Endothelial cell of umbilical vein (primary cell): ENCODE results near the gene RABGGTA. TPM values are rescaled to one million over a fixed set of nuclear protein-coding genes. Genes with fewer than 3 reads are reported as not detected.

Source experiments
- BruUV-seq: library from RNA; stranded (reverse); fragments of 400-500 nt; replicated peaks from 2 replicates; lab custom pipeline; 2021; lab: Mats Ljungman, UMichigan
- CTCF ChIA-PET: fragments of 300-600, 350-600 bp; sonication (Branson Sonifier 250); formaldehyde crosslinking; loops from one replicate; lab custom pipeline; 2021; ENCODE audit warnings: antibody characterized with exemption, inconsistent platforms; lab: Charles Lee
- POLR2A ChIA-PET: fragments of 300-600, 350-600 bp; sonication (Branson Sonifier 250); formaldehyde crosslinking; loops from one replicate; lab custom pipeline; 2021; ENCODE audit warnings: antibody characterized with exemption, inconsistent platforms; lab: Charles Lee
- DNase-seq: peaks from one replicate; pipeline ENCODE4 v3.0.0-alpha.2; 2011; ENCODE audit warnings: low read depth, low spot score
- FAIRE-seq: peaks from 2 replicates; lab custom pipeline; 2011; peaks lifted over from hg19 to GRCh38; lab: Jason Lieb, UNC
- H2AFZ ChIP-seq: 2 replicates; pipeline ENCODE4 v1.6.0; 2012; ENCODE audit warnings: low read depth, low read length, control low read depth, inconsistent platforms
- H3K27ac ChIP-seq: 2 replicates; pipeline ENCODE4 v1.5.1; 2011; ENCODE audit warnings: low read depth, mild to moderate bottlenecking, control low read depth, low read length, moderate library complexity; ENCODE audit not compliant: insufficient read depth
- H3K27me3 ChIP-seq, 2 experiments: 2 replicates each; pipeline versions ENCODE4 v1.6.0 to v1.6.1; 2011; ENCODE audit warnings: low read length in 2 of 2, mixed read lengths in 1 of 2; ENCODE audit not compliant: control insufficient read depth in 2 of 2, insufficient read depth in 2 of 2
- H3K36me3 ChIP-seq, 2 experiments: 2 replicates in 1 of 2; 3 replicates in 1 of 2; pipeline ENCODE4 v1.5.1; 2011; ENCODE audit warnings: low read length in 2 of 2, mild to moderate bottlenecking in 1 of 2, moderate library complexity in 1 of 2; ENCODE audit not compliant: control insufficient read depth in 2 of 2, insufficient read depth in 2 of 2; ENCODE audit errors: extremely low read depth in 1 of 2
- H3K4me1 ChIP-seq: 3 replicates; pipeline ENCODE4 v1.5.1; 2011; ENCODE audit warnings: mild to moderate bottlenecking, low read length; ENCODE audit not compliant: control insufficient read depth, insufficient read depth; ENCODE audit errors: extremely low read depth
- H3K4me2 ChIP-seq: 2 replicates; pipeline ENCODE4 v1.6.1; 2011; ENCODE audit warnings: low read length, control low read depth, mixed read lengths; ENCODE audit not compliant: insufficient read depth
- H3K4me3 ChIP-seq, 3 experiments: fragments of 200-600 bp in 1 of 3; sonication (generic), shearing (Covaris generic) in 1 of 3; replicated peaks in 1 of 3; 2 replicates each; pipeline ENCODE4 v1.5.1; 2011 to 2016; ENCODE audit warnings: control low read depth in 3 of 3, low read length in 3 of 3, mild to moderate bottlenecking in 2 of 3, inconsistent platforms in 1 of 3, low read depth in 1 of 3, moderate library complexity in 1 of 3; ENCODE audit not compliant: insufficient read depth in 1 of 3
- H3K79me2 ChIP-seq: 2 replicates; pipeline ENCODE4 v1.6.0; 2012; ENCODE audit warnings: low read length, inconsistent platforms; ENCODE audit not compliant: control insufficient read depth, insufficient read depth
- H3K9ac ChIP-seq: replicated peaks from 2 replicates; pipeline ENCODE3; 2011; ENCODE audit warnings: low read length, control low read depth; ENCODE audit not compliant: insufficient read depth; ENCODE audit errors: extremely low read depth
- H3K9me1 ChIP-seq: replicated peaks from 3 replicates; pipeline ENCODE4 v1.6.0; 2011; ENCODE audit warnings: mild to moderate bottlenecking, low read length; ENCODE audit not compliant: control insufficient read depth, insufficient read depth; ENCODE audit errors: extremely low read depth
- H3K9me3 ChIP-seq: replicated peaks from 2 replicates; pipeline ENCODE4 v1.5.1; 2012; ENCODE audit warnings: low read length, inconsistent platforms; ENCODE audit not compliant: control insufficient read depth, insufficient read depth
- H4K20me1 ChIP-seq: replicated peaks from 2 replicates; pipeline ENCODE3; 2011; ENCODE audit warnings: mild to moderate bottlenecking, low read length; ENCODE audit not compliant: control insufficient read depth, insufficient read depth; ENCODE audit errors: extremely low read depth
- JUN ChIP-seq: IDR thresholded peaks from 2 replicates; pipeline ENCODE4 v1.6.1; 2011; ENCODE audit warnings: borderline replicate concordance, low read depth; ENCODE audit not compliant: insufficient read length, insufficient read depth
- dilution Hi-C: fragments of 300-500 bp; cut with MboI; formaldehyde crosslinking; loops from one replicate; pipeline ENCODE4 v1.15.0; 2019; ENCODE audit warnings: low sequenced_read_pairs; ENCODE audit not compliant: extremely low pct_ligation_motif_present
- intact Hi-C: fragments of 100-400 bp; cut with micrococcal nuclease; formaldehyde crosslinking; loops from one replicate; pipeline ENCODE4 v1.10.0; 2022
- polyA plus RNA-seq, 4 experiments: library from polyadenylated mRNA; depleted of rRNA in 3 of 4; stranded (reverse) in 3 of 4; unstranded in 1 of 4; fragments of >200 nt; gene quantifications; 2 replicates each; pipeline versions ENCODE4 v1.2.1 to v1.2.3, GENCODE V29; 2011 to 2012; ENCODE audit warnings: missing spikeins in 1 of 4
- total RNA-seq: library from RNA; stranded (reverse); gene quantifications from 2 replicates; pipeline ENCODE4 v1.2.3, GENCODE V29; 2021
- TF ChIP-seq, protein P1 (sequence below), 2 donors: IDR thresholded peaks; 1 replicate in 1 of 2; 2 replicates in 1 of 2; pipeline ENCODE4 v1.5.1; 2011; ENCODE audit warnings: low read length in 2 of 2, mild to moderate bottlenecking in 2 of 2, moderate library complexity in 2 of 2, control low read depth in 1 of 2, inconsistent platforms in 1 of 2, low read depth in 1 of 2; ENCODE audit not compliant: insufficient read depth in 1 of 2; ENCODE audit errors: extremely low read depth in 1 of 2

Gene RABGGTA
- total and polyA plus RNA-seq, 2 donors (not counting 3 experiments of a cell fraction or from before 2014, with no cell fraction given), result 29.3 to 80.1 TPM

DNA sequence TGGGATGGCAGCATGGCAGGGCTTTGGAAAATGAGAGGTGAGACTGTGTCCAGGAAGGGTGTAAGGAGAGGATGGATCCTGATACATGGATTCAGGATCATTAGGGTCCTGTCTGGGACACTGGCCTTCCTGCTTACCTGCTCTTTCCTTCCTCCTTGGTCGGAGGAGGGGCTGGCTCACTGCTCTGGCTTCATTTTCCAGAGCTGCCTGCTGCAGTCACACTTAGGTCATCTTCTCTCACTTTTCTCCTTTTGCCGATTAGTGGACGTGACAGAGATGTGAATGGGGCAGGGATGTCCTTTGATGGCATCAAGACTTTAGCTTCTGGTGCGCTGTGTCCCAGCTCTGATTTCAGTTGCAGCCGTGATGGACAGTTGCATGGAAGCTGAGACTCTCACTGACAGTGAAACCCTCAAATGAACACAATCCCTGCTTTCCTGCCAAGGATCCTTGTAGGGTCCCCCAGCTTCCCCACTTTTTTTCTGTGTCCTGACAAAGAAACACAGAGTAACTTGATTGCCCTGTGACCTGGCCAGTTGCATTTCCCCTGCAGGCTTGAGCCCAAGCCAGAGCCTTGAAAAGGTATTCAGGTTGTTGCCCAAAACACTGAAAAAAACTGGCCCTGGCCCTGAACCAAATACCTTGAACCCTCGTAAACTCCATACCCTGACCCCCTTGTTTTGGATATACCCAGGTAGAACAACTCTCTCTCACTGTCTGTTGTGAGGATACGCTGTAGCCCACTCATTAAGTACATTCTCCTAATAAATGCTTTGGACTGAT, 37.1 kb upstream of the RABGGTA start:
- H2AFZ ChIP-seq, result no peak overlapping the region
- H4K20me1 ChIP-seq, result no peaks in the 10 kb centered on the region
- H3K9me1 ChIP-seq, result no peaks in the 10 kb centered on the region
- H3K27ac ChIP-seq, result no peak overlapping the region
- no peak overlapping the region for H3K4me3 ChIP-seq
- intact Hi-C loops (loop anchor here (1.0 kb wide), 2 partner anchors 37 to 66 kb away; partner anchors contain the start of genes RABGGTA and TINF2), dilution Hi-C loops (no loop called here)
- no peaks in the 10 kb centered on the region for H3K9me3 ChIP-seq
- H3K9ac ChIP-seq, result no peak overlapping the region
- TF ChIP-seq, protein P1, sequence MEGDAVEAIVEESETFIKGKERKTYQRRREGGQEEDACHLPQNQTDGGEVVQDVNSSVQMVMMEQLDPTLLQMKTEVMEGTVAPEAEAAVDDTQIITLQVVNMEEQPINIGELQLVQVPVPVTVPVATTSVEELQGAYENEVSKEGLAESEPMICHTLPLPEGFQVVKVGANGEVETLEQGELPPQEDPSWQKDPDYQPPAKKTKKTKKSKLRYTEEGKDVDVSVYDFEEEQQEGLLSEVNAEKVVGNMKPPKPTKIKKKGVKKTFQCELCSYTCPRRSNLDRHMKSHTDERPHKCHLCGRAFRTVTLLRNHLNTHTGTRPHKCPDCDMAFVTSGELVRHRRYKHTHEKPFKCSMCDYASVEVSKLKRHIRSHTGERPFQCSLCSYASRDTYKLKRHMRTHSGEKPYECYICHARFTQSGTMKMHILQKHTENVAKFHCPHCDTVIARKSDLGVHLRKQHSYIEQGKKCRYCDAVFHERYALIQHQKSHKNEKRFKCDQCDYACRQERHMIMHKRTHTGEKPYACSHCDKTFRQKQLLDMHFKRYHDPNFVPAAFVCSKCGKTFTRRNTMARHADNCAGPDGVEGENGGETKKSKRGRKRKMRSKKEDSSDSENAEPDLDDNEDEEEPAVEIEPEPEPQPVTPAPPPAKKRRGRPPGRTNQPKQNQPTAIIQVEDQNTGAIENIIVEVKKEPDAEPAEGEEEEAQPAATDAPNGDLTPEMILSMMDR (IDR thresholded peaks at IDR 0.05; ENCODE audit: extremely low read depth in 1 of 2, insufficient read depth in 1 of 2, low read depth in 1 of 2, low read length in 2 of 2), result peak in 1 of 2 donors; percentile 1
- TF ChIP-seq JUN, result no peak
- H3K27me3 ChIP-seq, result no peaks in the 10 kb centered on the region
- H3K4me1 ChIP-seq, result peaks cover 37% of the 10 kb centered on the region
- CTCF ChIA-PET, result interaction anchor here (0.6 to 7.4 kb wide), 45 partner anchors 8 to 754 kb away, joined by 3 to 122 read pairs (median 5); partner anchors contain the start of genes CHMP4A, DHRS1, GMPR2 and IPO4
- H3K79me2 ChIP-seq, result no peaks in the 10 kb centered on the region
- H3K36me3 ChIP-seq, result peaks cover 0 to 29% of the 10 kb centered on the region in 2 experiments
- no peak for FAIRE-seq
- POLR2A ChIA-PET, result interaction anchor here (0.9 to 1.2 kb wide), 3 partner anchors 66 to 95 kb away, joined by 3 to 4 read pairs (median 3); partner anchors contain the start of genes CHMP4A, MDP1 and TINF2
- no peak for DNase-seq
- H3K4me2 ChIP-seq, result no peak overlapping the region
- no TSS peak for BruUV-seq
